Measurements from ENCODE around the gene ATP8A2.

Gene ATP8A2

DNA sequence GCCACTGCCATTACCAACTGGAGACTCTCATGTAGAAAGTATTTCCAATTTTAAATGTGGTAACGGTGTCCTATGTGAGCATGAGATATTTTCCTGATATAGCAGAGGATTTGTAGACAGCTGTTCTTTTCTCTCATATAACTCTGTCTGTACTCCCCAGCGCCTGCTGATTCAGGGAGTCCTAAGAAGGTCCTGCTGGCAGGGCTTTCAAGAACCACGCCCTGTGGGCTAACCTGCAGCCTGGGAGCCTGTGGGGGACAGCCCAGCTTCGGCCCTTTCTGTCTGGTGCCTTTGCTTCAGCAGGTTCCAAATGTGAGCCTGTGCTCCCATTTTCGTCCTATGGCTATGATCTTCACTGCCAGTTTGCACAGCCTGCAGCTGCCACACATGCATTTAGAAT lies 316.8 kb downstream of the ATP8A2 start:
- no peak for DNase-seq

DNA sequence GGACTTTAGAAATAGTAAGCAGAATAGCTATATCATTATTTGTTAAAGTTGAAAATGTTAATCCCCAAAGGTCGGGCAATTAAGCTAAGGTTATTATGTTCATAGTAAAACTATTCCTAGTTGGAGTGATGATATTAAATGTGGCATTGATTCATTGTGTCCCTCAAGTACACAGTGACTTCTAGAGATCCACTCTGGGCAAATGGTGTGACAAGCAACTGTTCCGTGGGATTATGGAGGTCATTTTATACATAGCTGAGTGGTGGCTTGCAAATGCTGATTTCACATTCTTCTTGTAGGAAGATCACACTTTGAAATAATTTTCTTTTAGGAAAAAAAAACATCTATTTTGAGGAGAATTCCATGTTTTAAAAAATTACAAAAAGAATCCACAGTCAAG lies 317.8 kb downstream of the ATP8A2 start:
- no peak for DNase-seq

DNA sequence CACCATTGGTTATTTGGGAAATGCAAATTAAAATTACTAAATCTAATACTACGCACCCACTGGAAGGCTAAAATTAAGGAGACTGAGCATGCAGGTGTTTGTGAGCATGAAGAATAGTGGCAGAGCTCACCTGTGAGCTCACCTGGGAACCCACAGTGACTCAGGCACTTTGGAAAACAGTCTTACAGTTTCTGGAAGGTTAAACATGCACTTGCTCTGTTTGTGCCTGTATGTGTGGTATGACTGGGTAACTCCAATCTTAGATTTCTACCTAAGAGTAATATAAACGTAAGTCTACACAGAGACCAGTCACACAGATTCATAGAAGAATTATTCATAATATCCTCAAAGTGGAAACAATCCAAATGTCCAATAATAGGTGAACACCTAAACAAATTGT lies 318.8 kb downstream of the ATP8A2 start:
- DNase-seq: no peak

DNA sequence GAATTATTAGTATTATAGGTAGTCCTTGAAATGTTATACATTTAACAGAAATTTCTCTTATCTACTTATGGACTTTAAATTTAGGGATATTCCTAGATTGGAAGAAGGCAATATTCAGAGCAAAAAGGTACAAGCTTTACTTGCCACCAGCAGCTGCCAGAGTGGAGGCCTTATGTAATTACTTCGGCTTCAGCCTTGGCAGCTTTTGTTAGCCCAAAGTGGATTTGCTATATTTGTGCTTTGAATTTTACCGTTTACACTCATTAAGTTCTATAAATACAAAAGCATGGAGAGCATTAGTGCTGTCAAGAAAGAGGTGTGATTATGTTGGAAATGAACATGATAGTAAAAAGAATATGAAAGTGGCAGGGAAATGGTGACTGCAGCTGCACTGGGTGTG lies 319.9 kb downstream of the ATP8A2 start:
- no peak for DNase-seq

DNA sequence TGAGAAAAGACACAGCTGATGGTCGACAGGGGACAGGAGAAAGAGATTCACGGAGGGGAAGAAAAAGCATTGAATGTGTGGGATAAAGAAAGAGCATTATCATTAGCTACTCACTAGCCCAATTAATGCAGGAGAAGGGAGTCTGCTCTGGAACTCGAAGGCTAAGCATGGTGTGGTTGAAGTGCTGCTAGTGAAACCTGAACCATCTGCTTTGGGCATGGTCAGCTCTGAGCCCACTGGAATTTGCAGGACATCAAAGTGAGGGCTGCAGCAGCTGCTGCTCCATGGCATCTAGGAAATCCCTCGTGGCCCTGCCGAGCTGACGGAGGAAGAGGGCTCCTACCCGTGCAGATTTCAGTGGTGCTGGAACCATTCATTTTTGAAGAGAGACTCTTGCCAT lies 320.3 kb downstream of the ATP8A2 start:
- DNase-seq: no peak

DNA sequence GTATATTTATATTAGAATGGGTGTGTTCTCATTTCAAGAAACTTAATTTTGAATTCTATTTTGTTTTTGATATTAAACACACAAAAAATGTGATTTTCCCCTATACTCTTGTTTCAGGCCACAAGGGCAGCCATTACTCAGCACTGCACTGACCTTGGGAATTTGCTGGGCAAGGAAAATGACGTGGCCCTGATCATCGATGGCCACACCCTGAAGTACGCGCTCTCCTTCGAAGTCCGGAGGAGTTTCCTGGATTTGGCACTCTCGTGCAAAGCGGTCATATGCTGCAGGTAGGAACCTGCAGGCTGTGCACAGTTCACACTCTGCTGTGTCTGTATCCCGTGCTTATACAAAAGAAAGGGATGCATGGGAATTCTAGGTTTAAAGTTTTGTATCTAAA lies 327.3 kb downstream of the ATP8A2 start:
- DNase-seq: no peak

DNA sequence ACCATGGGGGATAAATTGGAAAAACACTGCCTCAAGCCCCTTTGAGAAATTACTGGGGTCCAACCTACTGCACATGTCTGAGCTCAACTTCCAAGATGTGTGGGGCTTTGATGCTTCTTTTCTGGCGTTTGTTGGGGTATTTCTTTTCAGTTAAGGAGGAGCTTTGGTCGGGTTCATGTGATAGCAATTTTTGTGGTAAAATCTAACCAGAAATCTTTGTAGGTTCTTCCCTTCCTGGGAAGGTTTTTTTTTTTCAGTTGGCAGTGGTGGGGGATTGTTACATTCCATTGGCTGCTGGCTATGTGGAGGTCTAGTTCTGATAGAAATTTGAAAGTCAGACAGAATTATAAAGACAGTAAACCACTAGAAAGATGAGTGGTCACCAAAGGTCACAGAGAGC lies 327.8 kb downstream of the ATP8A2 start:
- no peak for DNase-seq

DNA sequence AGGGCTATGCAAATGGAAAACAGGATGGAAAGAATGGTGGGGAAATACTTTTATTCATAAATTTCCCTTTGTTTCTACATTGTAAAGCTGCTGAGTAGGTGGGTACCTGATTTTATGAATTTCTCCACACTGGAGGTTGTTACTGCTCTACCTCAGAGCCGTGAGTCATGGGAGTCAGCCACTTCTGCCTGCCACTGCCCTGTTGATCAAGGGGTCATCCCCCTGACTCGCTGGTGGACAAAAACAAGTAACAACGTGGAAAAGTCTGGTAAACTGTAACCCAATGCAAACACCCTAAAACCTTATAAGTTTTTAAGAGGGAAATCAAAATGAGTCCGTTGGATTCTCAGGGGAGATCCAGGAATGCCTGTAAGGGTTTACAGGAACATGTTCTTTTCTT lies 329.5 kb downstream of the ATP8A2 start:
- no peak for DNase-seq

DNA sequence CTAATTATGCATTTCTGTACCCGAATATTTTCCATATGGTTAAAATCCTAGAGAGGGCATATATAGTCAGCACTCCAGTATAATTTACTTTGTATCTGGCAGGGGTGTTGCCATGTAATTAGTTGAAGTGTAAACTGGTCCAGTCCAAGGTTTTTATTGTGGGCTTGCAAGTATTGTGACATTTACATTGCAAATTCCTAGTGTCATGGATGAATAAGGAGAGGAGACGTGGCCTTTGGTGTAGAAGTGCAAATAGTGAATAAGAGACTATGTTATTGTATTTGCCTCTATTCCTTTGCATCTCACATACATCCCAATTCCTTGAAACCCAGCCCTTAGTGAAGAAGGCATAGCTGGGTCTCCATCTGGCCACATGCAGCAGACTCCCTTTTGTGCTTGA lies 330.6 kb downstream of the ATP8A2 start:
- no peak for DNase-seq

DNA sequence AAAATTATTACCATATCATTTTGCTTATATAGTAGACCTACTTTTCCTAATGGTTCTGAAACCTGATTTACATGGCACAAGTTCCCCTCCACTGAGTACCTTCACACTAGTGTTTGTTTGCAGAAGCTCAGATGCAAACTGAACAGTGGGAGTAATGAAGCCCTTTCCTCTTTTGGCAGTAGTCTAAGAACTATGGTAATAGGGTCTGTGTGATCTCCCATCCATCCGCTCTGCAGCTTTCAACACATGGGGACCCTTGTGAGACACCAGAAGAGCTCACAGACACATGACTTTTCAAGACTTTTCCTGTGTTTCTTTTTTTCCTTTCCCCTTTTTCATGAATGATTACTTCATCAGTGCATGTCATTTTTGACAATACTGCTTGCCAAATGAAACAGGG lies 336.0 kb downstream of the ATP8A2 start:
- no peak for DNase-seq

DNA sequence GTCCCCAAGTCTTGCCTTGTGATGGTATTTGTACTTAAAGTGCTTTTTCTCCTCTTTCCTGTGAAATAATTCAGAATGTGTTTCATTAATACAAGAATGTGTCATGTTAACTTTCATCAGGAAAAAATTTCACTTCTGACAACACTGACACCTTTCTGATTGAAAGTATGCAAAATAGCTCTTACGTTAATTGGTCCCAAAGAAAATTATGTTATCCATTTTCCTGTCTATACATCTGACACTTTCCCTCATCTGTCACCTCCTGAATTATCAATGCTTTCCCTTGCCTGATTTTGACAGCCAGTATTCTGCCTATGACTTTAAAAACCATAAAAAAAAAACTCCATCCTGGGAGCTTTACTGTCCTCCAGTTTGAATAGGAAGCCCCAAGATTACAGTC lies 336.5 kb downstream of the ATP8A2 start:
- no peak for DNase-seq

DNA sequence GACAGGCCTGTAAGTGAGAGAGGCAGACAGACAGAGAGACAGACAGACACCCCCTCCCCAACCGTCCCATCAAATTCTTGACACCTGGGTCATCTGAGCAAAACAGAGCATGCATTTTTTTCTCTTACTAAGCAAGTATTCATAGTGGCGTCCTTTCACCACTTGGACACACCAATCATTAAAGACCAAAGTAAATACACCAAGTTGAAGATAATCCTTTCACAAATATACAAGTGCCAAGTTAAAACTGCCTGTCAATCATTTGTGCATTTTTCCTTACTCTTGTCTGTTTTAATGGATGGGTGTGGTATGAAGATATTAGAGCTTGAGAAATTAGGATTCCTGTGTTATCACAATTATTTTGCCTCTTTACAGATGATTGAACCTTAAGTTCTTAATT lies 337.3 kb downstream of the ATP8A2 start:
- DNase-seq: no peak

DNA sequence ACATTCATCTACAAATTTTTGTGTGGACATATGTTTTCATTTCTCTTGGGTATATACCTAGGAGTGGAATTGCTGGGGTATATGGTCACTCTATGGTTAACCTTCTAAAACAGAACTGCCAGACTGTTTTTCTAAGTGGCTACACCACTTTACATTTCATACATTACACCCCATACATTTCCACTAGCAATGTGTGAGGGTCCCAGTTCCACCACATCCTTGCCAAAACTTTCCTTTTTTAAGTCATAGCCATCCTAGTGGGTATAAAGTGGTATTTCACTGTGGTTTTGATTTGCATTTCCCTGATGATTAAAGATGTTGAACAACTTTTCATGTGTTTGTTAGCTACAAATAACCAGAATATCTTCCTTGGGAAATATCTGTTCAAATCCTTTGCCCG lies 344.0 kb downstream of the ATP8A2 start:
- no peak for DNase-seq

DNA sequence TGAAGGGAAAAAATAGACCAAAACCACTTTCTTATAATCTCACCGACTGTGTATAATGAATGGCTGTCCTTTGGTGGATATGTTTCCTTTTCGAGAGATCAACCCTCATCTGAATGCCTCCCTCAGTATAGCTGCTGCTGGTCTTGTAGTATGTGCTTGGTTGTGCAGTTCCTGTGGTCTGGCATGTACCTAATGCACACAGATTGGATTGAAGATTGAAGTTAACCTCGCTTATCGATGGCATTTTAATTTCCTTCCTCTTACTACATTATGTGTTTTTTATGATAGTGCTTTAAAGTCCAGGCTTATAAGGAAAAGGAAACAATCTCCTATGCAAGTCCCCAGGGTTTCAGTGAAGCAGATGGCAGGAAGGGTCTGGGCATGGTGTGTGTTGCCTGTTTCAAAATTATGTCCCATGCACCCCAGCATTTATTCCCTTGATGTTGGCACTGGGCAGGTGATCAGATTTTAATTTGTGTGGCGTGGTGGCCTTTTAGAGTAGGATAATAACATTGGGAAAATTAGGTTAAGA lies 346.0 kb downstream of the ATP8A2 start:
- DNase-seq: no peak

DNA sequence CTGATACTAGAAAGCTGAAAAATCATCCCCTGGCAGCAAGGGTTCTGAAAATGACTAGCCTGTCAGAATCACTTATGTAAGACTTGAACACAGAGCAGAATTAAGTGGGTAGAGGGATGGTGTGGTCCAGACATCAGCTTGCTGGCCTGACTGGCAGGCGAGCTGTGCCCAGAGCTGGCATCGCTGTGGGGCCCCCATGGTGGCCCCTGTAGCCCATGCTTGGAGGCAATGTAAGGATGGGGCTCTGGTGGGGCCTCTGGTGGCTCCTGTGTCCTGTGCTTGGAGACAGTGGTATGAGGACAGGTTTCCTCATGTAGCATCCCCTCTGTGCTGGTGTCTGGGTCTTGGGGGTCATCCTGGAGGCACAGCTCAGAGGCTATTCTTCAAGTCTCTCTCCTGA lies 347.9 kb downstream of the ATP8A2 start:
- DNase-seq: no peak

DNA sequence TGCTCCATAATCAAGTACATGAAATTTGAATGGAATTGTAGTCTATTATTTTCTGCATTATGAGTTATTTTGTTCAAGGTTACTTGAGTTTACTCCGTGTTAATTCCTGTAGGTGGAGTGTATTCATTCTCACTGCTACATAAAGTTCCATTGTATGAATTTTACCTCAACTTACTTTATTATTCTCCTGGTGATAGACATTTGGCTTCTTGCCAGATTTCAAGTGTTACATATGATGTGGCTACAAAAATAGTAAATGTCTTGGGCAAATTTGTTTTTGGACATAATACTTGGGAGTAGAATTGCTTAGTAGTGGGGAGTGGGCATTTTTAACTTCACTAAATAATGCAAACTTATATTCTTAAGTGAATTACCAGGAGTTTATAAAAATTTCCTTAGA lies 351.1 kb downstream of the ATP8A2 start:
- no peak for DNase-seq

DNA sequence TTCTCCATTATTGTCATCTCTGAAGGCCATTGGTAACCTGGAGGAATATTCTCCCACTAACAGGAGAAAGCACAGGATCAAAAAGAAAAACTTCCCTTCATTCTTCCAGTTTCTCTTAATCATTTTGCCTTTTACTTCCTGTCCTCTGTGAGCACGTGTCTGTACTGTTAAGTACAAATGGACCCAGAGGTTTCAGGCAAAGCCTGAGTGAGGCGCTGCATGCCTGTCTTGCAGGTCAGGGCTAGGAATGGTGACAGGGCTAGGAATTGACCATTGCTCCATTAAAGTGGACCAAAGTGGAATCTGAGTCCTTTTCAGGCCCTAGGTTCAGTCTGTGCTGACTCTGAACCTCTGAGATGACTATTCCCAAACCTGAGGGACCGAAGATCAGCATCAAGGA lies 353.3 kb downstream of the ATP8A2 start:
- no peak for DNase-seq

DNA sequence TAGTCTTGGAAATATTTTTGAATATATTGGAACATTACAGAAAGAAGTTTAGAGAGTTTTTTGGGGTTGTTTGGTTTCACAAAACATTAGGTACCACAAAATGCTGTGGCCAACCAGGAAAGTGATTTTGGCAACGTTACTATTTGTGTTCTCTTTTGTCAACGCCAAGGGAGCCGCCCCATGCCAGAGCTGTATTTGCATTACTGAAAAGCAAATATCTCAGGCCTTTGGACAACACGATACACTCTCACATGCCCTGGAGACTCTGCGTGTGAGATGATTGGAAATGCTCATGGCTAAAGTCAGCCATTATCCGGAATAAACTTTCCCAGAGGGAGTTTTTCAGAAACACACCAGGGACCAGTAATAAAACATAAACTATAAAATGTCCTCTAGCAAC lies 355.5 kb downstream of the ATP8A2 start:
- no peak for DNase-seq

DNA sequence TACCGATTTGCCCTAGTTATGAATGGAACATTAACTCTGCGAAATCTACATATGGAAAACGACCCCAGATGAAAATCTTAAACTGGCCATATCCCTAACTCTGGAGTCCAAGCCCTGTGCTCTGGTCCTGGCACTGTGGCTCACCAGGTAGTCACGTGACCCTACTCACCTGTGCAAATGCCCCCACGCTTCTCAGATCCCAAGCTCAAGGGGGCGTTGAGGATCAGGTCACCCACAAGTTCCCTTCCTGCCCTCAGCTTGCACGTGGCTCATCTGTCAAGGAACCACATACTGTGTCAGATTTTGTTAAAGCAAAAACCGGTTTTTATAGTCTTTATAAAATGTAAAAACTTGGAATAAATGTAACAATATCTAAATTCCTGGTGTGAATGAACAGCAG lies 356.0 kb downstream of the ATP8A2 start:
- DNase-seq: no peak

DNA sequence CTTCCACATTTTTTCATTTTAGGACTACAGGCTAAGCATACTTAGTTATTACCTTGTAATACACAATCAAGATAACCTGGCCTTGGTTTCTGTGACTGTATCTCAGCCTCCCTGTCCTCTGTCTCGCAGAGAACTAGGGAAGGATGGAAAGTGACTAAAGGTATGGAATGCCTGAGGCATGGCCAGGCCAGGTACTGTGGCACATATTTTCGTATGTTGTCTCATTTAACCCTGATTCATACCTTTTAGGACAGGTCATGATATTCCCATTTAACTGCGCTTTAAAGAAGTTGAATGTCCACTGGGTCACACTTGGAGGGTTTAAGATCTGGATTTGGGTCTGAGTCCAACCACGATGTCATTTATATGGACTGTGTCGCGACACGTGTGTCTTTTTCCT lies 357.4 kb downstream of the ATP8A2 start:
- DNase-seq: no peak

DNA sequence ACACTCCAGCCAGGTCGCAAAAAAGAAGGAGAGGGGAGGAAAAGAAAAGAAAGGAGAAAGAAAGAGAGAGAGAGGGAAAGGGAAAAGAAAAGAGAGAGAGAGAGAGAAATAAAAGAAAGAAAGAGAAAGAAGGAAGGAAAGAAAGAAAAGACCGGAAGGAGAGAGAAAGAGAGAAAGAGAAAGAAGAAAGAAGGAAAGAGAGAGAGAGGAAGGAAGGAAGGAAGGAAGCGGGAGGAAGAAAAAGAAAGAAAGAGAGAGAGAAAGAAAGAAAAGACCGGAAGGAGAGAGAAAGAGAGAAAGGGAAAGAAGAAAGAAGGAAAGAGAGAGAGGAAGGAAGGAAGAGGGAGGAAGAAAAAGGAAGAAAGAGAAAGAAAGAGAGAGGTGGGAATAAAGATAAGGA lies 359.3 kb downstream of the ATP8A2 start:
- DNase-seq: no peak

DNA sequence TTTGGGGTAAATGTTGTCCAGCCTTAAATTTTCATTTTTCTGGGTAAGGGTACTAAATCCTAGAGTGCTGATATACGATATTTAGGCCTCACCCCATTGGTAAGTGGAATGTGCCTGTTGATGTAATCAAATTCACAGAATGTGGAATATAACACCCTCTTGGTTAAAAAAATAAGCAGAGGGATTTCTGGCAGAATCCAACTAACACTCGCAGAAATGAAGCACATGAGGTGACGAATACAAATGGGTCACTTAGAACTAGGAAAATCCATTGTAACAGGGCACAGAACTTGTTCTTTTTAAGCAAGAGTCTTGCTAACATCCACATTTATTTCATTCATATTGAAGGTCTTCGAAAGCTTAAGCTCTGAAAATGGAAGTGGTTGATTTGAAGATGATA lies 359.8 kb downstream of the ATP8A2 start:
- no peak for DNase-seq

DNA sequence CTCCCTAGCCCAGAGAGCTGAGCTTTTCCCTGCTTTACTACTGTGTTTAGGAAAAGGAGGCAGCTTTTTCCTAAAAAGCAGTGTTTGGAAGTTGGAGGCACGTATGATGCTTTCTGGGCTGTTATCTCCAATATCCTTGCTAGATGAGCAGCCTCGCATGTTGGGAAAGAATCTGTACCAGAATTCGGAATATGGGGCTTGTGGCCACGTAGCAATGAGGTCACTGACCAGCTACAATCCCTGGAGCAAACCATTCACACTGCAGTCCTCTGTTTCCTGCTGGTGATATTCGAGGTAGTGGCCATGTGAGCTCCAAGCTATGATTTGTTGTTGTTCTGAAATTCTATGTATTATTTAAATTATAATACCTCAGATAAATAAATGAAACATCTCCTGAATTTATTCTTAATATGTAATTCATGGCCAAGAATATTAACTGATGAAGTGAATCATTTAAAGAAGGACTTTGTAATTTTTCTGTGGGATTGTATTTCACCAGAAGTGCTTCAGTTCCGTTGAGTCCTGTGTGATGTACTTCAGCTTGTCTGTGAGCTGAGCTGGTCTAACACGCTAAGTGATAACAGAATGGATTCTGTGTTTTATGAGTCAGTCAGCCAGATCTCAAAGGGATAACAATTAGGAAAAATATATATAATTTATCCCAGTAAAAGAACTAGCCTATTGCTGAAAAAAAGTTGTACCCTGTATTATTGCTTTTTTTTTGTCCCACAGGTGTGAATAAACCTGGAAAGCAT lies 360.5 kb downstream of the ATP8A2 start:
- DNase-seq: no peak

DNA sequence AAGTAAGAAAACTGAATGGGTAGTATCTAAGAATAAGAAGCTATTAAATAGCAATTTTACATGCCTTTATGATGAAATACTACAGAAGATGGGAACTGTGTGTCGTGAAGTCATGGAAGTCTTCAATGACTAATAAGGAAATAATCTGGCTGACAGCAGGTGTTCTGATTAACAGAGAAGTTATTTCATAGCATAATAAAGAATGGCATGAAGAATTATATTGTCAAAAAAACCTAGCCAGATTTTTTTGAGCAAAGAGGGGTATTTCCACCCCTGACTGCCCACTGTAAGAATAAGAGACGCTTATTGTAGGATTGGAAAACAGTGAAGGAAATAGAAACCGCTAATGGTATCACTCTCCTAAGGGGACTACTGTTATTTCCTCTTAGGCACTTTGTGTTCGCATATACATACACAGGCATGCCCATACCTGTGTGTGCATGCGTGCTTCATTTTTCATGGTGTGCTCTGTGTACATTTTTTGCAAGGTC lies 361.3 kb downstream of the ATP8A2 start:
- DNase-seq: no peak
